ENCODE data around the gene TTLL8.

DNA sequence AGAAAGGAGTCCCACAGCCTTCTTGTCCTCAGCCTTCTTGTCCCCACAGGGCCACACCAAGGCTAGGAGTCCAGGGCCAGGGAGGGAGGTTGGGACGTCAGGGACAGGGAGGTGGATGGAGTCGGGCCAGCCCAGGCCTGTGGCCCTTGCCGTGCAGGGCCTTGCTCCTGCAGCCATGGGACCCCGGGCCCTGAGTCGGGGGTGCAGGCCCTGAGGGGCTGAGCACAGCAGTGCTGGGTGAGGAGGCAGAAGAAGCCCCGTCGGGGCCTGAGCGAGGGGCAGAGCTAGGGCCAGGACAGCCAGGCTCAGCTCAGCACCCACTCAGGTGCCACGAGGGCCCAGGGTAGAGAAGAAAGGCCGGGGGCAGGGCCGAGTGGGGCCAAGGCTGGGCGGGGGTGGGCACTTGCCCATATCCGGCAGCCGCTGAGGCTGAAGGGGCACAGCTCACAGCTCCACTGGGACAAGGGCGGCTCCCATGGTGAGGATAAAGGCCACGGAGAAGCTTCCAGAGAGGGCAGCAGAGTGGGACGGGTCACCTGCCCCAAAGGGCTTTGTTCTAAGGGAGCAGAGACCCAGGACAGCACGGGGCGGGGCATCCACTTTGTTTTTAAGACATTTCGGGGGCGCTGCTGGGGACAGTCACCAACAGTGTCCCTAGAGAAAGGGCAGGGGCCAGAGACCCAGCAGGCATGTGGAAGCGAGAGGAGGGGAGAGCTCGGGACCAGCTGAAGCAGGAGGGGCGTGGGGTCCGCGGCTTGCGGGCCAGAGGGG is 23.5 kb upstream of the TTLL8 start:
- no peak for TF ChIP-seq CTCF (conservative IDR thresholded peaks at IDR 0.05; ENCODE audit: low read length)
- TF ChIP-seq EZH2phosphoT487 (IDR thresholded peaks at IDR 0.05; ENCODE audit: borderline replicate concordance, low read depth, low read length) = no peak
